BE2C (cell line): ENCODE data around the gene SVBP.
"Not testable (repeated sequence)": the region's sequence is repeated elsewhere in the genome, so short reads cannot be mapped to it uniquely, and the experiment has no call there.

Source experiments
- DNase-seq: peaks from one replicate; pipeline ENCODE4 v3.0.0-alpha.2; 2020
- H3K27me3 ChIP-seq: fragments of 250-450 bp; sonication (Bioruptor Pico); 2 replicates; pipeline ENCODE4 v1.5.1; 2020; ENCODE audit warnings: mild to moderate bottlenecking
- H3K36me3 ChIP-seq: fragments of 250-450 bp; sonication (Bioruptor Pico); 2 replicates; pipeline ENCODE4 v1.5.1; 2020; ENCODE audit warnings: mild to moderate bottlenecking
- H3K4me1 ChIP-seq: fragments of 250-450 bp; sonication (Bioruptor Pico); 2 replicates; pipeline ENCODE4 v1.5.1; 2020
- H3K4me3 ChIP-seq: 2 replicates; pipeline ENCODE4 v1.5.1; 2011; ENCODE audit warnings: low read depth, low read length
- H3K9me3 ChIP-seq: fragments of 250-450 bp; sonication (Bioruptor Pico); 2 replicates; pipeline ENCODE4 v1.5.1; 2020
- CTCF ChIP-seq: IDR thresholded peaks from 2 replicates; pipeline ENCODE4 v1.5.1; 2012; ENCODE audit warnings: mild to moderate bottlenecking, low read depth, low read length

Gene SVBP

DNA sequence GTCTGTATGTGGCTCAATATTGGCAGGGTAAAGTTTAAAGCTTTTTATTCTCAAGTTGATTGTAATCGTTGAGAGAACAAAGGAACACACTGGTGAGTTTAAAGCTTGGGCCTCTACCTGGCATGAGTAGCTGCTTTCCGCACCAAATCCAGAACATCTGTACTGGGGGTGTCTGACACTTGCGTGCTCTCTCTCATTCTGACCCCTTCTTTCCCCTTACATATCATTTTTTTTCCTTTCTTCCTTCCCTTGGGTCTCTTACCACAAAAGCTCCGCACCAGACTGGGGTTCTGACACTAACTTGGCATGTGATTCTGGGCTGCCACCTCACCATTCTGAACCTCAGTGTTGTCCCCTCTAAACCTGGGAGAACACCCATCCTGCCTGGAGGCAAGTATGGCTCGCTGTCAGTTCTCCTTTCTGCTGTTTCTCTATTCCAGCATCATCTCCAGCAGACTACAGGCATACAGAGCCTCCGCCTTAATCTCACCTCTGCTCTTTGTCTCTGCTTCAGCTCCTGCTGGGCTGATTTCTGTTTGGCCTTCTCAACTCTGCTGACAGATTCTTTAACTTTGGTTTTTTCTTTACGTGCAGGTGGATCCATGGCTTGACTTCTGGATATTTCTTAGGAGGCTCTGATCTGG lies 1.1 kb downstream of the SVBP start:
- 0 out of 2 replicates have a peak, but pooled peaks cover 3% of the 10 kb centered on the region for H3K4me1 ChIP-seq
- peak overlapping the region; percentile 71 for H3K4me3 ChIP-seq
- H3K9me3 ChIP-seq = no peaks in the 10 kb centered on the region
- H3K36me3 ChIP-seq = no peaks in the 10 kb centered on the region
- DNase-seq = no peak
- no peaks in the 10 kb centered on the region for H3K27me3 ChIP-seq
- no peak for TF ChIP-seq CTCF

DNA sequence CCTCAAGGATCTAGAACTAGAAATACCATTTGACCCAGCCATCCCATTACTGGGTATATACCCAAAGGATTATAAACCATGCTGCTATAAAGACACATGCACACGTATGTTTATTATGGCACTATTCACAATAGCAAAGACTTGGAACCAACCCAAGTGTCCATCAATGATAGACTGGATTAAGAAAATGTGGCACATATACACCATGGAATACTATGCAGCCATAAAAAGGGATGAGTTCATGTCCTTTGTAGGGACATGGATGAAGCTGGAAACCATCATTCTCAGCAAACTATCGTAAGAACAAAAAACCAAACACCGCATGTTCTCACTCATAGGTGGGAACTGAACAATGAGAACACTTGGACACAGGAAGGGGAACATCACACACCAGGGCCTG lies 2.4 kb downstream of the SVBP start:
- not testable (repeated sequence) for H3K27me3 ChIP-seq, DNase-seq, H3K4me1 ChIP-seq, H3K9me3 ChIP-seq, H3K36me3 ChIP-seq, H3K4me3 ChIP-seq

- Histone ChIP-seq H3K4me3 (no peak overlapping the region), H3K9me3 (no peaks in the 10 kb centered on the region), H3K4me1 (0 out of 2 replicates have a peak, but pooled peaks cover 3% of the 10 kb centered on the region), H3K36me3 (no peaks in the 10 kb centered on the region), H3K27me3 (no peaks in the 10 kb centered on the region)
- no peak for TF ChIP-seq CTCF
- DNase-seq = no peak
These were observed 10.0 kb downstream of the SVBP start for GRCh38 chr1:42807056-42807668.

DNA sequence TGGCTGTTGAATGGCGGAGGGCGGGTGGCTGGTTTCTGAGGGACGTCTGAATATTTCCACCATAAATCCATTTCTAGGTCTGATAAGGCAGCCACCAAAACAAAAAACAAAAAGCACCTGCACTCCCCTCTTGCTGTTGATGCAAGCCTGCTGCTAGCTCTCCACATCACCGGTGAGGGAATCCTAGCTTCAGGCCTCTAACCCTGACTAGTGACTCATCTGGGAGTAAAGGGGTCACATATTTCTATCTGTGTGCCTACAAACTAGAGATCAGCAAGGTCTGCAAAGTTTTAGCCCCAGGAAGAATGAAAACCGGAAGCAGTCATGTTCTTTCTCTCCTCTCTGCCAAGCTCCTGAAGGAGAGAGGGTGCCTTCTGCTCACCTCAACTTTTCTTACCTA lies 10.6 kb downstream of the SVBP start:
- Histone ChIP-seq H3K9me3 (no peaks in the 10 kb centered on the region), H3K4me1 (0 out of 2 replicates have a peak, but pooled peaks cover 3% of the 10 kb centered on the region), H3K27me3 (no peaks in the 10 kb centered on the region), H3K4me3 (no peak overlapping the region), H3K36me3 (no peaks in the 10 kb centered on the region)
- no peak for TF ChIP-seq CTCF
- DNase-seq = no peak

- H3K4me1 ChIP-seq = 0 out of 2 replicates have a peak, but pooled peaks cover under 1% of the 10 kb centered on the region
- no peak for DNase-seq
- no peak overlapping the region for H3K4me3 ChIP-seq
- no peaks in the 10 kb centered on the region for H3K36me3 ChIP-seq
- no peaks in the 10 kb centered on the region for H3K9me3 ChIP-seq
- TF ChIP-seq CTCF = no peak
- H3K27me3 ChIP-seq = no peaks in the 10 kb centered on the region
These were observed 11.0 kb downstream of the SVBP start for GRCh38 chr1:42806171-42806570.

GRCh38 chr1:42801832-42802473 lies 15.2 kb downstream of the SVBP start:
- no peak for DNase-seq
- Histone ChIP-seq H3K9me3 (no peaks in the 10 kb centered on the region), H3K4me3 (no peak overlapping the region), H3K4me1 (no peaks in the 10 kb centered on the region), H3K27me3 (no peaks in the 10 kb centered on the region), H3K36me3 (no peaks in the 10 kb centered on the region)
- TF ChIP-seq CTCF = no peak
